Gastroesophageal sphincter (tissue), 3 donors: ENCODE measurements around the gene HEXA.

Experiments used
- CTCF ChIP-seq, 4 experiments: fragments of 200-600 bp in 2 of 4; fragments of 450-650 bp in 2 of 4; sonication (generic) in 1 of 4; IDR thresholded peaks; one replicate each; pipeline ENCODE4 v1.5.1; 2017 to 2019; ENCODE audit warnings: antibody characterized with exemption in 4 of 4, mild to moderate bottlenecking in 2 of 4, moderate library complexity in 2 of 4
- EP300 ChIP-seq: sonication (generic); formaldehyde crosslinking; IDR thresholded peaks from one replicate; pipeline ENCODE4 v1.6.1; 2017; ENCODE audit warnings: antibody characterized with exemption, mild to moderate bottlenecking
- POLR2A ChIP-seq, 2 donors: fragments of 450-650 bp; IDR thresholded peaks; one replicate each; pipeline ENCODE4 v1.6.1; 2017; ENCODE audit warnings: antibody characterized with exemption in 2 of 2, mild to moderate bottlenecking in 2 of 2, moderate library complexity in 1 of 2
- POLR2AphosphoS5 ChIP-seq: sonication (generic); formaldehyde crosslinking; IDR thresholded peaks from one replicate; pipeline ENCODE4 v1.6.1; 2017; ENCODE audit warnings: antibody characterized with exemption

- TF ChIP-seq CTCF (IDR thresholded peaks at IDR 0.05) (no peak), POLR2A (IDR thresholded peaks at IDR 0.05) (no peak), POLR2AphosphoS5 (no peak), EP300 (no peak)
Observed at GRCh38 chr15:72389231-72389630, 13.4 kb upstream of the HEXA start.
